ENCODE data around the gene FXN.

DNA sequence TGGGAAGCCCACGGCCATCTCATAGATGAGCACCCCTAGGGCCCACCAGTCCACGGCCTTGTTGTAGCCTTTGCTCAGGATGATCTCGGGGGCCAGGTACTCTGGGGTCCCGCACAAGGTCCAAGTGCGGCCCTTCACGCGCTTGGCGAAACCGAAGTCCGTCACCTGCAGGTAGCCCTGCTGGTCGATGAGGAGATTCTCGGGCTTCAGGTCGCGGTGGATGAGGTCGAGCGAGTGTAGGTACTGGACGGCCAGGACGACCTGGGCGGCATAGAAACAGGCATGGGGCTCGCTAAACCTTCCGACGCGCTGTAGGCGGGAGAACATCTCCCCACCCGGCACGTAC is 22.2 kb upstream of the FXN start:
- TF ChIP-seq, protein P1, sequence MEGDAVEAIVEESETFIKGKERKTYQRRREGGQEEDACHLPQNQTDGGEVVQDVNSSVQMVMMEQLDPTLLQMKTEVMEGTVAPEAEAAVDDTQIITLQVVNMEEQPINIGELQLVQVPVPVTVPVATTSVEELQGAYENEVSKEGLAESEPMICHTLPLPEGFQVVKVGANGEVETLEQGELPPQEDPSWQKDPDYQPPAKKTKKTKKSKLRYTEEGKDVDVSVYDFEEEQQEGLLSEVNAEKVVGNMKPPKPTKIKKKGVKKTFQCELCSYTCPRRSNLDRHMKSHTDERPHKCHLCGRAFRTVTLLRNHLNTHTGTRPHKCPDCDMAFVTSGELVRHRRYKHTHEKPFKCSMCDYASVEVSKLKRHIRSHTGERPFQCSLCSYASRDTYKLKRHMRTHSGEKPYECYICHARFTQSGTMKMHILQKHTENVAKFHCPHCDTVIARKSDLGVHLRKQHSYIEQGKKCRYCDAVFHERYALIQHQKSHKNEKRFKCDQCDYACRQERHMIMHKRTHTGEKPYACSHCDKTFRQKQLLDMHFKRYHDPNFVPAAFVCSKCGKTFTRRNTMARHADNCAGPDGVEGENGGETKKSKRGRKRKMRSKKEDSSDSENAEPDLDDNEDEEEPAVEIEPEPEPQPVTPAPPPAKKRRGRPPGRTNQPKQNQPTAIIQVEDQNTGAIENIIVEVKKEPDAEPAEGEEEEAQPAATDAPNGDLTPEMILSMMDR (IDR thresholded peaks at IDR 0.05; ENCODE audit: low read length) = no peak
- no peak for TF ChIP-seq EZH2 (IDR thresholded peaks at IDR 0.05; ENCODE audit: borderline replicate concordance, low read length)
